Adrenal gland (tissue), 5 donors: ENCODE measurements around the gene SH3BP2.

Experiments used
- POLR2A ChIP-seq, 2 donors: fragments of 450-650 bp; IDR thresholded peaks; one replicate each; pipeline ENCODE4 v1.6.1; 2017; ENCODE audit warnings: antibody characterized with exemption in 2 of 2, mild to moderate bottlenecking in 2 of 2, moderate library complexity in 1 of 2
- TF ChIP-seq, protein P1 (sequence below), 6 experiments: fragments of 450-650 bp in 4 of 6; fragments of 200-600 bp in 2 of 6; sonication (generic) in 1 of 6; IDR thresholded peaks; 1 replicate in 5 of 6; 2 replicates in 1 of 6; pipeline versions ENCODE4 v1.5.1 to v1.8.0; 2016 to 2021; ENCODE audit warnings: antibody characterized with exemption in 6 of 6, mild to moderate bottlenecking in 2 of 6, moderate library complexity in 1 of 6
- donor health status: DM: no; HTN: no; CAD: no.

DNA sequence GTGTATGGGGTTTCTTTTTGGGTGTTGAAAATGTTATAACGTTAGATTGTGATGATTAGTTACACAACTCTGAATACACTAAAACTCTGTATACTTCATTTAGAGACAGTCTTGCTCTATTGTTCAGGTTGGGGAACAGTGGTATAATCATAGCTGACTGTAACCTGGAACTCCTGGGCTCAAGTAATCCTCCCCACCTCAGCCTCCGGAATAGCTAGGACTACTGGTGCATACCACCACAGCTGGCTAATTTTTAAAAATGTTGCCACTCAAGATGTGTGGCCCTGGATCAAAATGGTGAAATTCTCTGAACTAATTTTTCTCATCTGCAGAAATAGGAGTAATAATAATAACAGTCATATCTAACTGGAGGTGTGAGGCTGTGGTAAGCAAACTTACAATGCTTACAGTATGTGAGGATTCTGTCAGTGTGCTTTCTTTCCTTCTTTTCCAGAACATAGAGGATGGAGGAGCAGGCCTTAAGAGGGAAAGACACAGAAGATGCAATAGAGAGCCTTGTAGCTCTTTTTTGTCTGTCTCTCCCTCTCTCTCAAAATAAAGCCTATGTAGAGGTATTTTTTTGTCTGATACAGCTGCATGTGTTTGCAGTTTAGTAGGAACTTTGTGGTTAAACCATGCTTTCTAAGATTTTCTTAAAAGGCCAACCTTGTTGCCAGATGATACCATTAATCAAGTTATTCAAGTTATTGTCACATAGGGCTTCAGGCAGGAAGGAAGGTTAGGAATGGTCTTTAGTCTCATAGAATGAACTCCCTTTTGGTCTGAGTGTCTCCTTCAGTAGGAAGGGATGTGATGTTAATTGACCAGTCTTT is 58.3 kb downstream of the SH3BP2 start:
- TF ChIP-seq, protein P1, sequence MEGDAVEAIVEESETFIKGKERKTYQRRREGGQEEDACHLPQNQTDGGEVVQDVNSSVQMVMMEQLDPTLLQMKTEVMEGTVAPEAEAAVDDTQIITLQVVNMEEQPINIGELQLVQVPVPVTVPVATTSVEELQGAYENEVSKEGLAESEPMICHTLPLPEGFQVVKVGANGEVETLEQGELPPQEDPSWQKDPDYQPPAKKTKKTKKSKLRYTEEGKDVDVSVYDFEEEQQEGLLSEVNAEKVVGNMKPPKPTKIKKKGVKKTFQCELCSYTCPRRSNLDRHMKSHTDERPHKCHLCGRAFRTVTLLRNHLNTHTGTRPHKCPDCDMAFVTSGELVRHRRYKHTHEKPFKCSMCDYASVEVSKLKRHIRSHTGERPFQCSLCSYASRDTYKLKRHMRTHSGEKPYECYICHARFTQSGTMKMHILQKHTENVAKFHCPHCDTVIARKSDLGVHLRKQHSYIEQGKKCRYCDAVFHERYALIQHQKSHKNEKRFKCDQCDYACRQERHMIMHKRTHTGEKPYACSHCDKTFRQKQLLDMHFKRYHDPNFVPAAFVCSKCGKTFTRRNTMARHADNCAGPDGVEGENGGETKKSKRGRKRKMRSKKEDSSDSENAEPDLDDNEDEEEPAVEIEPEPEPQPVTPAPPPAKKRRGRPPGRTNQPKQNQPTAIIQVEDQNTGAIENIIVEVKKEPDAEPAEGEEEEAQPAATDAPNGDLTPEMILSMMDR (IDR thresholded peaks at IDR 0.05): no peak
- no peak for TF ChIP-seq POLR2A (IDR thresholded peaks at IDR 0.05)
